Measurements from ENCODE around the gene ATP12A. TPM values are rescaled to one million over a fixed set of nuclear protein-coding genes. Genes with fewer than 3 reads are reported as not detected.

Gene ATP12A
- total RNA-seq, 1 donor from 2014 or later = not detected

- Mint-ChIP-seq H3K27me3 (ENCODE audit: insufficient read depth, low read depth) (peaks cover 5% of the 10 kb centered on the region), H3K36me3 (no peaks in the 10 kb centered on the region), H3K4me3 (peak overlapping the region; percentile 22), H3K9me3 (no peaks in the 10 kb centered on the region), H3K4me1 (peaks cover 22% of the 10 kb centered on the region), H3K27ac (peak overlapping the region; percentile 37)
- Histone ChIP-seq H4K20me1 (ENCODE audit: low read depth) (no peaks in the 10 kb centered on the region), H3K79me2 (ENCODE audit: low read depth) (no peaks in the 10 kb centered on the region), H3K9ac (no peak overlapping the region), H3K27ac (no peak overlapping the region), H3K27me3 (no peaks in the 10 kb centered on the region), H3K4me2 (peak overlapping the region; percentile 75), H3K4me1 (peaks cover 5% of the 10 kb centered on the region), H3F3A (ENCODE audit: low read depth) (no peaks in the 10 kb centered on the region), H3K36me3 (no peaks in the 10 kb centered on the region), H3K4me3 (peak overlapping the region; percentile 34), H2AFZ (replicated peaks) (peak overlapping the region; percentile 90), H3K9me3 (ENCODE audit: low read depth) (no peaks in the 10 kb centered on the region)
- TF ChIP-seq CTCF (IDR thresholded peaks at IDR 0.05) = peak; percentile 64
- no peak for TF ChIP-seq EZH2 (IDR thresholded peaks at IDR 0.05)
- peak; percentile 69 for DNase-seq (ENCODE audit: low spot score)
These were observed 8.7 kb upstream of the ATP12A start for GRCh38 chr13:24671386-24672113.

- H3K4me1 Mint-ChIP-seq = peaks cover 22% of the 10 kb centered on the region
- no peak overlapping the region for H3K27ac Mint-ChIP-seq
- H3K36me3 Mint-ChIP-seq = no peaks in the 10 kb centered on the region
- Histone ChIP-seq H3K9ac (no peak overlapping the region), H3K27me3 (peaks cover 1% of the 10 kb centered on the region), H3F3A (ENCODE audit: low read depth) (no peaks in the 10 kb centered on the region), H3K4me3 (no peak overlapping the region), H2AFZ (replicated peaks) (no peak overlapping the region), H3K4me1 (peaks cover 5% of the 10 kb centered on the region), H3K27ac (no peak overlapping the region), H3K9me3 (ENCODE audit: low read depth) (no peaks in the 10 kb centered on the region), H3K36me3 (no peaks in the 10 kb centered on the region), H4K20me1 (ENCODE audit: low read depth) (no peaks in the 10 kb centered on the region), H3K79me2 (ENCODE audit: low read depth) (no peaks in the 10 kb centered on the region), H3K4me2 (no peak overlapping the region)
- no peaks in the 10 kb centered on the region for H3K9me3 Mint-ChIP-seq
- DNase-seq (ENCODE audit: low spot score) = no peak
- H3K4me3 Mint-ChIP-seq = no peak overlapping the region
- H3K27me3 Mint-ChIP-seq (ENCODE audit: insufficient read depth, low read depth) = peaks cover 5% of the 10 kb centered on the region
- TF ChIP-seq EZH2 (IDR thresholded peaks at IDR 0.05) = no peak
- no peak for TF ChIP-seq CTCF (IDR thresholded peaks at IDR 0.05)
- TF ChIP-seq EZH2phosphoT487 (IDR thresholded peaks at IDR 0.05) = no peak
These were observed 7.8 kb upstream of the ATP12A start for GRCh38 chr13:24672141-24673132.

- Histone ChIP-seq H3K79me2 (ENCODE audit: low read depth) (no peaks in the 10 kb centered on the region), H3F3A (ENCODE audit: low read depth) (peaks cover 1% of the 10 kb centered on the region), H3K4me1 (no peaks in the 10 kb centered on the region), H3K36me3 (no peaks in the 10 kb centered on the region), H3K9me3 (ENCODE audit: low read depth) (no peaks in the 10 kb centered on the region), H3K9ac (no peak overlapping the region), H3K4me2 (no peak overlapping the region), H3K27me3 (peaks cover 37% of the 10 kb centered on the region), H3K27ac (no peak overlapping the region), H4K20me1 (ENCODE audit: low read depth) (no peaks in the 10 kb centered on the region), H3K4me3 (no peak overlapping the region), H2AFZ (replicated peaks) (no peak overlapping the region)
- peaks cover 25% of the 10 kb centered on the region for H3K27me3 Mint-ChIP-seq (ENCODE audit: insufficient read depth, low read depth)
- peaks cover 20% of the 10 kb centered on the region for H3K4me1 Mint-ChIP-seq
- no peaks in the 10 kb centered on the region for H3K9me3 Mint-ChIP-seq
- no peak overlapping the region for H3K27ac Mint-ChIP-seq
- DNase-seq (ENCODE audit: low spot score) = no peak
- no peaks in the 10 kb centered on the region for H3K36me3 Mint-ChIP-seq
- no peak overlapping the region for H3K4me3 Mint-ChIP-seq
- TF ChIP-seq CTCF (IDR thresholded peaks at IDR 0.05) = no peak
- TF ChIP-seq EZH2 (IDR thresholded peaks at IDR 0.05) = no peak
- TF ChIP-seq EZH2phosphoT487 (IDR thresholded peaks at IDR 0.05) = no peak
These were observed 4.2 kb upstream of the ATP12A start for GRCh38 chr13:24675806-24676570.

All from neural progenitor cell (in vitro differentiated cells).